OCI-LY1 (cell line): ENCODE measurements around the gene TTC6.

ENCODE experiments used
- EZH2 ChIP-seq: fragments of 200-600 bp; sonication (generic), shearing (Covaris generic); IDR thresholded peaks from 2 replicates; pipeline ENCODE4 v1.8.0; 2017; ENCODE audit warnings: borderline replicate concordance, mixed run types, mild to moderate bottlenecking, antibody characterized with exemption, low read length, moderate library complexity, mixed read lengths
- TF ChIP-seq, protein P1 (sequence below): fragments of 200-600 bp; sonication (generic), shearing (Covaris generic); IDR thresholded peaks from 2 replicates; pipeline ENCODE4 v1.5.1; 2017; ENCODE audit warnings: mild to moderate bottlenecking, antibody characterized with exemption, low read length, moderate library complexity, mixed read lengths

DNA sequence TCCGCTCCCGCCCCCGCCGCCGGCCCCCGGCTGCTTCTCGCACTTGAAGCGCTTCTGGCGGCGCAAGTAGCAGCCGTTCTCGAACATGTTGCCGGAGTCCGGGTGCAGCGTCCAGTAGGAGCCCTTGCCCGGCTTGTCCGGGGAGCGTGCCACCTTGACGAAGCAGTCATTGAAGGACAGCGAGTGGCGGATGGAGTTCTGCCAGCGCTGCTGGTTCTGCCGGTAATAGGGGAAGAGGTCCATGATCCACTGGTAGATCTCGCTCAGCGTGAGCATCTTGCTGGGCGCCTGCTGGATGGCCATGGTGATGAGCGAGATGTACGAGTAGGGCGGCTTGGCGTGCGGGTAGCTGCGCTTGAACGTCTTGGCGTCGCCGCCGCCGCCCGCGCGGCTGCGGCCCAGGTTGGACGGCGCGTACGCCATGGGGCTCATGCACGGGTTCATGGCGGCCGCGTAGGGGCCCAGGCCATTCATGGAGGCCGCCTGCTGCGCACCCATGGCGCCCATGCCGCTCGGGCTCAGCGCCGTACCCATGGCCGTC, 3.4 kb upstream of the TTC6 start:
- TF ChIP-seq, protein P1, sequence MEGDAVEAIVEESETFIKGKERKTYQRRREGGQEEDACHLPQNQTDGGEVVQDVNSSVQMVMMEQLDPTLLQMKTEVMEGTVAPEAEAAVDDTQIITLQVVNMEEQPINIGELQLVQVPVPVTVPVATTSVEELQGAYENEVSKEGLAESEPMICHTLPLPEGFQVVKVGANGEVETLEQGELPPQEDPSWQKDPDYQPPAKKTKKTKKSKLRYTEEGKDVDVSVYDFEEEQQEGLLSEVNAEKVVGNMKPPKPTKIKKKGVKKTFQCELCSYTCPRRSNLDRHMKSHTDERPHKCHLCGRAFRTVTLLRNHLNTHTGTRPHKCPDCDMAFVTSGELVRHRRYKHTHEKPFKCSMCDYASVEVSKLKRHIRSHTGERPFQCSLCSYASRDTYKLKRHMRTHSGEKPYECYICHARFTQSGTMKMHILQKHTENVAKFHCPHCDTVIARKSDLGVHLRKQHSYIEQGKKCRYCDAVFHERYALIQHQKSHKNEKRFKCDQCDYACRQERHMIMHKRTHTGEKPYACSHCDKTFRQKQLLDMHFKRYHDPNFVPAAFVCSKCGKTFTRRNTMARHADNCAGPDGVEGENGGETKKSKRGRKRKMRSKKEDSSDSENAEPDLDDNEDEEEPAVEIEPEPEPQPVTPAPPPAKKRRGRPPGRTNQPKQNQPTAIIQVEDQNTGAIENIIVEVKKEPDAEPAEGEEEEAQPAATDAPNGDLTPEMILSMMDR, result no peak
- TF ChIP-seq EZH2, result no peak
